Body of pancreas (tissue), 4 donors: ENCODE data around the gene MAN1B1.

Source experiments
- CTCF ChIP-seq, 7 experiments: fragments of 450-650 bp in 4 of 7; fragments of 200-600 bp in 3 of 7; sonication (generic) in 3 of 7; IDR thresholded peaks; one replicate each; pipeline ENCODE4 v1.5.1; 2016 to 2019; ENCODE audit warnings: antibody characterized with exemption in 7 of 7
- POLR2A ChIP-seq, 3 donors: fragments of 450-650 bp; IDR thresholded peaks; one replicate each; pipeline ENCODE4 v1.6.1; 2016; ENCODE audit warnings: antibody characterized with exemption in 3 of 3, mild to moderate bottlenecking in 2 of 3

- no peak for TF ChIP-seq CTCF (IDR thresholded peaks at IDR 0.05)
- TF ChIP-seq POLR2A (IDR thresholded peaks at IDR 0.05) = no peak
Observed at GRCh38 chr9:137051145-137051724, 35.5 kb upstream of the MAN1B1 start.
